Fibroblast of peridontal ligament (primary cell): ENCODE measurements around the gene IRX1.

ENCODE experiments used
- DNase-seq: peaks from one replicate; pipeline ENCODE4 v3.0.0-alpha.2; 2010; ENCODE audit errors: extremely low read depth

The IRX1 gene

GRCh38 chr5:3595006-3595961 lies at the start of gene IRX1:
Gene IRX1 (plus strand): TSS chr5:3595832. CDS start chr5:3596106, 274 bp downstream.
- DNase-seq, result no peak

- DNase-seq, result no peak
Observed at GRCh38 chr5:3546028-3546427, 49.6 kb upstream of the IRX1 start.

GRCh38 chr5:3564116-3564515 lies 31.5 kb upstream of the IRX1 start:
- no peak for DNase-seq

- DNase-seq, result no peak
Observed at GRCh38 chr5:3564827-3565518, 30.7 kb upstream of the IRX1 start.

GRCh38 chr5:3584724-3585531 lies 10.7 kb upstream of the IRX1 start:
- no peak for DNase-seq

GRCh38 chr5:3590161-3590966 lies 5.3 kb upstream of the IRX1 start:
- no peak for DNase-seq

GRCh38 chr5:3590967-3591900 lies 4.4 kb upstream of the IRX1 start:
- DNase-seq, result no peak

GRCh38 chr5:3592298-3592697 lies 3.3 kb upstream of the IRX1 start:
- DNase-seq, result no peak

GRCh38 chr5:3593771-3594509 lies 1.7 kb upstream of the IRX1 start:
- no peak for DNase-seq

GRCh38 chr5:3594510-3595005 lies 1.1 kb upstream of the IRX1 start:
- no peak for DNase-seq

- DNase-seq, result no peak
Observed at GRCh38 chr5:3596261-3596825, 711 bp downstream of the IRX1 start.

GRCh38 chr5:3596857-3597166 lies 1.2 kb downstream of the IRX1 start:
- DNase-seq, result no peak

- no peak for DNase-seq
Observed at GRCh38 chr5:3597167-3598007, 1.8 kb downstream of the IRX1 start.

- no peak for DNase-seq
Observed at GRCh38 chr5:3598207-3598606, 2.6 kb downstream of the IRX1 start.

- no peak for DNase-seq
Observed at GRCh38 chr5:3598769-3599211, 3.2 kb downstream of the IRX1 start.

- DNase-seq, result no peak
Observed at GRCh38 chr5:3599226-3600105, 3.8 kb downstream of the IRX1 start.
